ENCODE data around the gene CDKN1A.
"Not testable (repeated sequence)": the region's sequence is repeated elsewhere in the genome, so short reads cannot be mapped to it uniquely, and the experiment has no call there.

CDKN1A gene

GRCh38 chr6:36699348-36699747 is 20.8 kb downstream of the CDKN1A start:
- DNase-seq, result no peak

DNA sequence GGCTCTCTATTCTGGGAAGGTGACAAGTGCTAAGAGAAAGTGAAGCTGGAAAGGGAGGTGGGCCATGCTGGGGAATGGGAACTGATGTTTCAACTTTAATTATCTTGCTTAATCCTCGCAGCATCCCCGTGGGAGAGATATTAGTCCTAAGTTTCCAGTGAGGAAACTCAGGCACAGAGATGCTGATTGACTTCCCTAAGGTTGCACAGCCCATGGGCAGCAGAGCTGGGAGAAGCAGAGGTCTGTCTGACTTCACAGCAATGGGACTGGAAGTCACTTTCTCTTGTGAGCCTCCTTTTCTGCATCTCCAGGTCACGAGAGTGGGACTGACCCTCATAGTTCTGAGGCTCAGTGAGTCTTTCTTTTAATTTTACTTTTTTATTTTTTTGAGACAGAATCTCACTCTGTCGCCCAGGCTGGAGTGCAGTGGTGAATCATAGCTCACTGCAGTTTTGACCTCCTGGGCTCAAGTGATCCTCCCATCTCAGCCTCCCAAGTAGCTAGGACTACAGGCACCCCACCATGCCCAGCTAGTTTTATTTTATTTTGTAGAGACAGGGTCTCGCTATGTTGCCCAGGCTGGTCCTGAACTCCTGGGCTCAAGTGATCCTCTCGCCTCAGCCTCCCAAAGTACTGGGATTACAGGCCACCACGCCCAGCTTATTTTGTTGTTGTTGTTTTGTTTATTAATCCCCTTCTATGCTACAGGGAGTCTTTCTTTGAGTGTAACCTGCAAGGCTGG is 21.7 kb downstream of the CDKN1A start:
- no peak for DNase-seq

DNA sequence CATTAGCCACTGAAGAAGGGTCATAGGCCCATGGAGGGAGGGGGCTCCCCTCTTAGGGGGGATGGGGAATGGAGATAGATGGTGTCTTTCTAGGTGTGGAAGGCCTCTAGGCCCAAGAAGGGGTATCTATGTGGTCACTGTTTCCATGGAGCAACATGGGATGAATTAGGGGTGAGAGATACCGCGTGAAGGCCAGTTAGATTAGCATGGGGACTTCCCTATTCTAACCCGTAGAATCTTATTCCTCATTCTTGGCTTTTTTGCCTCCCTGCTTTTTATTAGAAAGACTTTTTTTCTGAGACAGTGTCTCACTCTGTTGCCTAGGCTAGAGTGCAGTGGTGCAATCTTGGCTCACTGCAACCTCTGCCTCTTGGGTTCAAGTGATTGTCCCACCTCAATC is 22.3 kb downstream of the CDKN1A start:
- no peak for DNase-seq

DNA sequence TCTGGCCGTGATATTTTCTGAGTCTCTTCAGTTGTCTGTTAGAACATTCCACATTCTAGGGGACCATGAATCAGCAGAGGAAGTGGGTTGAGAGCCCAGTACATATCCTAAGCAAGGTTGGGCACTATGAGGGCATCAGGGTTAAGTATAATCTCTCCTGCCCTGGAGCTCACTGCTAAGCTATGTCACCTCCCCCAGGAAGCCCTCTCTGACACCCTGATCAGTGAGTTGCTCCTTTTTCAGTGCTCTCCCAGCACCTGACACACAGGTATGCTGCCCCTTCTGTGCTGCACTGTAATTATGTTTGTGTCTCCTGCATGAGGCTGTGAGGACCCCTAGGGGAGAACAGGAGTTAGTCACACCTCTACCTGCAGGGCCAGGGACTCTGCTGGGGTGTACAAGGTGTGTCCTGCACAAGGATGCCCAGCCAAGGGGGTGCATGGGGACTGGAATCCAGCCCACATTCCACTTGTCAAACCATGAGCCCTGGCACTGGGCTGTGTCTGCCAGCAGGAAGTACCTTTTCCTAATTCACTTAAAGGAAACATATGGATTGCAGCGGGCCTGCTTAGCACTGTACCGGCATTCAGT is 23.0 kb downstream of the CDKN1A start:
- DNase-seq, result peak in 1 of 2 donors; percentile 57

- no peak for DNase-seq
These were observed 24.1 kb downstream of the CDKN1A start for GRCh38 chr6:36702656-36703055.

- no peak for DNase-seq
These were observed 24.6 kb downstream of the CDKN1A start for GRCh38 chr6:36703081-36703606.

- no peak for DNase-seq
These were observed 25.5 kb downstream of the CDKN1A start for GRCh38 chr6:36703982-36704381.

GRCh38 chr6:36704961-36705577 is 26.6 kb downstream of the CDKN1A start:
- DNase-seq, result not testable (repeated sequence)

GRCh38 chr6:36706339-36706738 is 27.8 kb downstream of the CDKN1A start:
- no peak for DNase-seq

DNA sequence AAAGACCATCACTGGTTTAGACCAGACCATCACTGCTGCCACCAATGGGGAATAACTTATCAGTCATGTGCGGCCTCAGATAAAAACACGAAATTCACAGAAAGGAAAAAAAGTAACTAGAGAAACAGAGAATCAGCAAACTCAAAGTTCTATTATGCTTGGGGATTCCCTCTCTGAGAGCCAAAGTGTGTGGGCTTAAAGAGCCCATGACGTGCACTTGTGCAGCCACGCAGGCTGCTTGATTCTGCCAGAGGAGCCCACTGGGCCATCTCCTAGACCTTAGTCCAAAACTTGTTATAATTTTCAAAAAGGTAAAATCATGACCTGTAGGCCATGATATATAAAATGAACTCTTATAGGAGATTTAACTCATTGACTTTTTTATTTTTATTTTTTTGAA is 34.3 kb downstream of the CDKN1A start:
- no peak for DNase-seq

DNA sequence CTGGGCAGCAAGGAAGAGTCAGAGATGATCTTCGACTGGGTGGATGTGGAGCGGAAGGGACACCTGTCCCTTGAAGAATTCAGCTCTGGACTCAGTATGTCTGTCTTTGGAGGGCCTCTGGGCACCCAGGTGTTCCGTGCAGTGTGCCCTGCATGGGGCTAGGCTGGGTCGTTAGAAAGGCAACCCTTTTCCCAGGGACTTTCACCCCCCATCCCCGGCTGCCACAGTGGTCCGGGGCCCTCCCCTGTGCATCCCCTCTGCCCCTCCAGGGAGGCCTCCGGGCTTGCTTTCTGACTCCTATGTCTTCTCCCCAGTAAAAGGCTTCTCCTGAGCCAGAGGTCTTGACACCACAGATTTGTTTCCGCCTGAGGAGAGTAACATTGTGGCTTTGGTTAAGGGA is 35.3 kb downstream of the CDKN1A start:
- no peak for DNase-seq

DNA sequence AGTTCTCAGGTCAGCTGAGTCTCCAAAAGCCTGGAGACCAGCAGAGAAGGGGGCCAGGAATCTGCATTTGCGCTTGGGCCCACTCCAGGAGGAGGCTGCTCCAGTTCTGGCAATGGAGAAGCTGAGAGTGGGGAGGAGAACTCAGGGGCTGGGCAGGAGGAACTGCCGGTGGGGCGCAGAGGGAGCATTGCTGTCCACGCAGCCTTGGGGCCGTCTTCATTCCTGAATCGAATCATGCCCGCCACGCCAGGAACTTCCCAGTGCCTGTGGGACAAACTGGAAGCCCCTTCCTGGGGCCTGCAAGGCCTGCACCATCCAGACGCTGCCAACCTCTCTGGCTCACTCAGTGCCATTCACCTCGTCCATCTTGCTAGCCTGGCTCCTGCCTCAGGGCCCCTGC is 36.0 kb downstream of the CDKN1A start:
- DNase-seq, result no peak

DNA sequence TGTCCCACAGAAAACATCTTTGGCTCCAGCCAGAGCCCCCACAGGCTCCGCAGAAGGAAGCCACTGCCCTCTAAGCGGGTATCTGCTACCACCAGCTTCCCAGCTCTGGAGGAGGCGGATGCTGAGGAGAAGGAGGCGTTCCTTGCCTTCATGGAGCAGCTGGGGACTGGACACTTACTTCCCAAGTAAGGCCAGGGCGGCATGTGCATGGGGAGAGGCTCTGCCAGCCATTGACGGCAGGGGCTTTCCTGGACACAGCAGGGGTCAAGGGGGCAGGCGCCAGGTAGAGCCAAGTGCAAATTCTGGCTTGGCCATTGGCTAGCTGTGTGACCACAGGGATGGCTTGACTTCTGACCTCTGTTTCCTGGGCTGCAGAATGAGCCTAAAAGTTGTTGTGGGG is 37.0 kb downstream of the CDKN1A start:
- DNase-seq, result no peak

DNA sequence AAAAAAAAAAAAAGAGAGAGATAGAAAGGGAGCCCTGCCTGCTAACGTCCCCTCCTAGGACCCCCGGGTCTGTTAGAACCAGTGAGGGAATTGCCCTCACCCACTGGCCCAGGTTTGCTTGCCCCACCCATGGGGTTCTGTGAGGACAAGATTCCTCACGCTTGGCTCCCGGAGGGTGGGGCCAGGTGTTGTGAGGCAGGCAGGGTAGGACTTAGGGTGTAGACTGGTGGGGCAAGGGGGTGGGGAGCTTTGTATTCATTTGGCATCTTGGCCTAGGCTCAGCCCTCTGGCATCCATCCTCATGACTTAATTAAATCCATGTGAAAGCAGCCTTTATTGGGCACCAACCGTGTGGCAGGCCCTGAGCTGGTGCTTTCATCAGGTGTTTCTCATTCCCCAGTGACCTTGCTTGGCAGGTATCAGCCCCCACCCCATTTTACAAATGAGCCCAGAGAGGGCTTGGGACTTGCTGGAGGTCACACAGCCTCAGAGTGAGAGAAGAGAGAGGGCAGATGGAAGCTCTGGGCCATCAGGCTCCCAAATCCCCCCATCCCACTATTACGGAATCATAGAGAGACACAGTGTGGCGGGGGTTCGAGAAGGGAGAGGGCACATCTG is 38.1 kb downstream of the CDKN1A start:
- DNase-seq, result no peak

GRCh38 chr6:36717231-36717825 is 38.8 kb downstream of the CDKN1A start:
- no peak for DNase-seq

DNA sequence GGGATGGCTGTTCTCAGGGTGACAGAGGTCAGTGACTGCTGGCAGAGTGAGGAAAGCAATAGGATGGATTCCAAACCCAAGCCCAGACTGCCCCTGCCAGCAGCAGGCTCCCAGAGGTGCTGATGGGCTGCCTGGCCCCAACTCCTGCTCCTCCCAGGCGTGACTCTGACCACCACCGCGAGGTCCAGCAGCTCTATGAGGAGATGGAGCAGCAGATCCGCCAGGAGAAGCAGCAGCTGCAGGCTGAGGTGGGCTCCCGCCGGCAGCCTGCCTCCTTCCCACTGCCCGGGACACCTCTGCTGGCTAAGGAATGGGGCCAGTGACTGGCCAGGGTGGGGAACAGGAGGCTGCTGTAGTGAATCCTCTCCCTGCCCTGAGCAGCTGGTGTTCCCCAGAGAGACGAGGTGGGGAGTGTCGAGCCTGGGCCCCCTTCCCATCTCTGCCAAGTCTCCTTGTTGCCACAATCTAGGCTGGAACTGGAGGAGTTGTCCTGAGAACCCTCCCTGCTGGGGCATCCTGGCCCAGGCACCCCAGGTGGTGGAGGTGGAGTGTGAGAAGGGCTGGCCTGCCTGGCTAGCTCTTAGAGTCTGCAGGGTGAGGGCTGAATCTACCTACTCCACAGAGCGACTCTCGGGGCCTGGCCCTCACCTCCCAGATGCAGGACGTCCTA is 39.5 kb downstream of the CDKN1A start:
- no peak for DNase-seq

DNA sequence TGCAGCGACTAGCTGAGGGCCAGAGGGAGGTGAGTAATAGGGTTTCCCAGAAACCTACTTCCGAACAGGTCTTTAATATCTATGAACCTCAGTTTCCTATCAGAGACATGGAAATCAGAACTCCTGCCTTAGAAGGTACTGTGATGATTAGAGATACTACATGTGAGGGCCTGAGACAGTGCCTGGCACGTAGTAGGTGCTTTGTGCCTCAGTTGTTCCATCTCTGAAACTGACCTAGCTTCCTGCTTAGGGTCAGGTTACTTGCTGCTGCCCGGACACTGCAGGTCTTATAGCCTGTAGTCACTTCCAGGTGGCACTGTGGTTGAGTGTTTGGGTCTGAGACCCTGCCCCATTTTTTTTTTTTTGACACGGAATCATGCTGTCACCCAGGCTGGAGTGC is 40.0 kb downstream of the CDKN1A start:
- no peak for DNase-seq

DNA sequence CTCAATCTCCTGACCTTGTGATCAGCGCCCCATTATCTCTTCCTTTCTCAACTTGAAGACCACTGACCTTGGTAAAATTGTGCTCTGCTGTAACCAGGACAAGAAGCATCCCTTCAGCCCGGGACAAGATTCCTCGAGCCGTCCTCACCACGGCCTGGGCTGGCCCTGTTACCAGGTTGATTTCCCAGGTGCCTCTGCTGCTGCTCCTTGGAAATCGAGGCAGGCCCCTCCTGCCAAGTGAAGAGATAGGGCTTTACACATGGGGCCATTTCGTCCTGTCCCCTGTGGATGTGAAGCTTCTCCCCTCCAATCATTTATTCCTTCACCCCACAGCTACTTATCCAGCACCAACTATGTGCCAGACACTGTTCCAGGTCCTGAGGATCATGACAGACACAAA is 40.6 kb downstream of the CDKN1A start:
- DNase-seq, result no peak

- DNase-seq, result no peak
These were observed 42.0 kb downstream of the CDKN1A start for GRCh38 chr6:36720251-36721141.

DNA sequence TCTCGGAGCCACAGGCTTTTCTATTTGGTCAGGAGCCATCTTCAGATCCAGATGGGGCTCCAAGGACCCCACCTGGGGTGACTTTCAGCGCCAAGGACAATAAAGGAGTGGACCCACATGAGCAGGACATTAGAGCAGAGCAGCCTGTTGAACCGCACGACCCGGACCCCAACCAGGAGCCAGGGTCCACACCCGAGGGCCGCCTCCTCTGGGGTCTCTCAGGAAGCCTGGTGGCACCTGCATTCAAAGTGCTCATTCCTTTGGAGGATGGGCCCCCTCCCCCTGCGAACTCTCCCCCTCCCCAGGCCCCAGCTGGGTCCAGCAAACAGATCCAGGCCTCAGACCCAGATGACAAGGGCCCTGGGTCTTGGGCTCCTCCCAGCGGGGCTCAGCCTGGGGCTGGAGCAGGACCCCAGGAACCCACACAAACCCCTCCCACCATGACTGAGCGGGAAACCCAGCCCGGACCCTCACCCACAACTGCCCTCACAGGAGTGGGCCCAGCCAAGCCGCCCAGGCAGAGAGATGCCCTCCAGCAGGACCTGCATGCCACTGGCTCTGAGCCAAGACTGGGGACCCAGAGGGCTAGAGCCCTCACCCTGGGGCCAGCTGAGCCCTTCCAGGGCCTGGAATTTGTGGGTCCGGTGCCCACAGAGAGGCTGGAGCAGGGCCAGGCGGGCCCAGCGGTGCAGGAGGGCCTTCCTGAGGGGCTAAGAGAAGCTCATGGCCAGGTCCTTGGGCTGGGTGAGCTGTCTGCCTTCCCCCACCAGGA is 43.0 kb downstream of the CDKN1A start:
- DNase-seq, result no peak

DNA sequence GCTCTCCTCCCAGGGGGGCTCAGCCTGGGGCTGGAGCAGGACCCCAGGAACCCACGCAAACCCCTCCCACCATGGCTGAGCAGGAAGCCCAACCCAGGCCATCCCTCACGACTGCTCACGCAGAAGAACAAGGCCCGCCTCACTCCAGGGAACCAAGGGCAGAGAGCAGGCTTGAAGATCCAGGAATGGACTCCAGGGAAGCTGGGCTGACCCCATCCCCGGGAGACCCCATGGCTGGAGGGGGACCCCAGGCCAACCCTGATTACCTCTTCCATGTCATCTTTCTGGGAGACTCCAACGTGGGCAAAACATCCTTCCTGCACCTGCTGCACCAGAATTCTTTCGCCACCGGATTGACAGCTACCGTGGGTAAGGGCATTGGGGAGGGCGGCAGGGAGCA is 43.9 kb downstream of the CDKN1A start:
- DNase-seq, result no peak

Data from bone marrow (tissue), 2 donors.